WTC11 (cell line): ENCODE results near the gene PRIM2. TPM values are rescaled to one million over a fixed set of nuclear protein-coding genes. Genes with fewer than 3 reads are reported as not detected.

Experiments used
- ATAC-seq: fragments of 200-7000 bp; cut with Tn5 transposase; 2 replicates; pipeline ENCODE4 v1.10.0; 2021; ENCODE audit warnings: mild to moderate bottlenecking, moderate library complexity
- CTCF ChIA-PET: fragments of 300-600 bp; sonication (Branson Sonifier 250); formaldehyde crosslinking; loops from one replicate; lab custom pipeline; 2021; ENCODE audit warnings: antibody characterized with exemption; lab: Charles Lee
- POLR2A ChIA-PET: fragments of 350-600 bp; sonication (Branson Sonifier 250); formaldehyde crosslinking; loops from one replicate; lab custom pipeline; 2021; ENCODE audit warnings: antibody characterized with exemption; lab: Charles Lee
- DNase-seq: peaks from one replicate; pipeline ENCODE4 v3.0.0; 2021; ENCODE audit warnings: low spot score
- H3K27ac Mint-ChIP-seq: 2 replicates; pipeline ENCODE4 v1.8.0; 2021; ENCODE audit warnings: mixed read lengths
- H3K27me3 Mint-ChIP-seq: 2 replicates; pipeline ENCODE4 v1.8.0; 2021; ENCODE audit warnings: low read depth, mild to moderate bottlenecking, moderate library complexity, mixed read lengths
- H3K36me3 Mint-ChIP-seq: 2 replicates; pipeline ENCODE4 v1.8.0; 2021; ENCODE audit warnings: mixed read lengths
- H3K4me1 Mint-ChIP-seq: 2 replicates; pipeline ENCODE4 v1.8.0; 2022; ENCODE audit warnings: mixed read lengths
- H3K4me3 Mint-ChIP-seq: 2 replicates; pipeline ENCODE4 v1.8.0; 2021; ENCODE audit warnings: mild to moderate bottlenecking, moderate library complexity, mixed read lengths
- H3K9me3 Mint-ChIP-seq: 2 replicates; pipeline ENCODE4 v1.8.0; 2021; ENCODE audit warnings: mixed read lengths
- ATF2 ChIP-seq: sonication (generic); formaldehyde crosslinking; IDR thresholded peaks from 2 replicates; pipeline ENCODE4 v1.8.1; 2022; ENCODE audit warnings: low read depth, missing genetic modification reagents, borderline replicate concordance
- ATF3 ChIP-seq: sonication (generic); formaldehyde crosslinking; conservative IDR thresholded peaks from 2 replicates; pipeline ENCODE4 v1.8.1; 2022; ENCODE audit warnings: mild to moderate bottlenecking, missing genetic modification reagents
- CREM ChIP-seq: sonication (generic); formaldehyde crosslinking; IDR thresholded peaks from 2 replicates; pipeline ENCODE4 v1.8.1; 2022; ENCODE audit warnings: mild to moderate bottlenecking, missing genetic modification reagents, moderate library complexity
- E2F1 ChIP-seq: sonication (generic); formaldehyde crosslinking; IDR thresholded peaks from 2 replicates; pipeline ENCODE4 v1.8.0; 2022; ENCODE audit warnings: mild to moderate bottlenecking, missing genetic modification reagents
- E2F4 ChIP-seq: sonication (generic); formaldehyde crosslinking; IDR thresholded peaks from 2 replicates; pipeline ENCODE4 v1.8.1; 2022; ENCODE audit warnings: low read depth, mild to moderate bottlenecking, moderate library complexity, missing genetic modification reagents, borderline replicate concordance
- ELF4 ChIP-seq: sonication (generic); formaldehyde crosslinking; IDR thresholded peaks from 2 replicates; pipeline ENCODE4 v1.8.1; 2022; ENCODE audit warnings: low read depth, mild to moderate bottlenecking, moderate library complexity, missing genetic modification reagents
- EMX1 ChIP-seq: fragments of 250-450 bp; sonication (Bioruptor Pico); IDR thresholded peaks from 2 replicates; pipeline ENCODE4 v1.8.0; 2021; ENCODE audit warnings: mild to moderate bottlenecking
- GABPB1 ChIP-seq: sonication (generic); formaldehyde crosslinking; IDR thresholded peaks from 2 replicates; pipeline ENCODE4 v1.8.1; 2023; ENCODE audit warnings: mild to moderate bottlenecking, missing genetic modification reagents
- HMGA2 ChIP-seq: fragments of 250-450 bp; sonication (Bioruptor Pico); IDR thresholded peaks from 2 replicates; pipeline ENCODE4 v1.4.0; 2021; ENCODE audit warnings: mild to moderate bottlenecking, moderate library complexity
- MAX ChIP-seq: sonication (generic); formaldehyde crosslinking; IDR thresholded peaks from 2 replicates; pipeline ENCODE4 v1.8.0; 2022; ENCODE audit warnings: mild to moderate bottlenecking, missing genetic modification reagents
- MLX ChIP-seq: sonication (generic); formaldehyde crosslinking; IDR thresholded peaks from 2 replicates; pipeline ENCODE4 v1.8.1; 2023; ENCODE audit warnings: mild to moderate bottlenecking, missing genetic modification reagents, moderate library complexity
- NFATC4 ChIP-seq: fragments of 250-450 bp; sonication (Bioruptor Pico); IDR thresholded peaks from 2 replicates; pipeline ENCODE4 v1.9.0; 2021; ENCODE audit warnings: mild to moderate bottlenecking
- NFE2L1 ChIP-seq: sonication (generic); formaldehyde crosslinking; IDR thresholded peaks from 2 replicates; pipeline ENCODE4 v1.8.1; 2023; ENCODE audit warnings: missing genetic modification reagents
- RELA ChIP-seq: sonication (generic); formaldehyde crosslinking; IDR thresholded peaks from 2 replicates; pipeline ENCODE4 v1.8.1; 2022; ENCODE audit warnings: missing genetic modification reagents, mild to moderate bottlenecking, borderline replicate concordance
- TEAD1 ChIP-seq: sonication (generic); formaldehyde crosslinking; IDR thresholded peaks from 2 replicates; pipeline ENCODE4 v1.8.0; 2022; ENCODE audit warnings: mild to moderate bottlenecking, missing genetic modification reagents
- ZBTB21 ChIP-seq: sonication (generic); formaldehyde crosslinking; IDR thresholded peaks from 2 replicates; pipeline ENCODE4 v1.8.1; 2023; ENCODE audit warnings: mild to moderate bottlenecking, missing genetic modification reagents, borderline replicate concordance
- ZBTB43 ChIP-seq: sonication (generic); formaldehyde crosslinking; IDR thresholded peaks from 2 replicates; pipeline ENCODE4 v1.8.1; 2023; ENCODE audit warnings: mild to moderate bottlenecking, missing genetic modification reagents
- ZNF138 ChIP-seq: sonication (generic); formaldehyde crosslinking; conservative IDR thresholded peaks from 2 replicates; pipeline ENCODE4 v1.8.1; 2022; ENCODE audit warnings: mild to moderate bottlenecking, moderate library complexity, missing genetic modification reagents
- ZNF396 ChIP-seq: fragments of 250-450 bp; sonication (Bioruptor Pico); IDR thresholded peaks from 2 replicates; pipeline ENCODE4 v1.8.0; 2021; ENCODE audit warnings: mild to moderate bottlenecking, moderate library complexity, borderline replicate concordance
- ZNF416 ChIP-seq: fragments of 250-450 bp; sonication (Bioruptor Pico); IDR thresholded peaks from 2 replicates; pipeline ENCODE4 v1.9.0; 2021; ENCODE audit warnings: mild to moderate bottlenecking, inconsistent platforms
- total RNA-seq: library from RNA; stranded (reverse); gene quantifications from 3 replicates; pipeline ENCODE4 v1.2.3, GENCODE V29; 2021
- TF ChIP-seq, protein P1 (sequence below): fragments of 250-450 bp; sonication (Bioruptor Pico); IDR thresholded peaks from 2 replicates; pipeline ENCODE4 v2.1.2; 2022; ENCODE audit warnings: mild to moderate bottlenecking, moderate library complexity
- TF ChIP-seq, protein P2 (sequence below): sonication (generic); formaldehyde crosslinking; IDR thresholded peaks from 2 replicates; pipeline ENCODE4 v1.8.0; 2022; ENCODE audit warnings: mild to moderate bottlenecking, missing genetic modification reagents
- TF ChIP-seq, protein P3 (sequence below): fragments of 250-450 bp; sonication (Bioruptor Pico); IDR thresholded peaks from 2 replicates; pipeline ENCODE4 v1.9.0; 2021; ENCODE audit warnings: mild to moderate bottlenecking, borderline replicate concordance

The PRIM2 gene
- total RNA-seq, 1 experiment from 2014 or later: 42.2 TPM

DNA sequence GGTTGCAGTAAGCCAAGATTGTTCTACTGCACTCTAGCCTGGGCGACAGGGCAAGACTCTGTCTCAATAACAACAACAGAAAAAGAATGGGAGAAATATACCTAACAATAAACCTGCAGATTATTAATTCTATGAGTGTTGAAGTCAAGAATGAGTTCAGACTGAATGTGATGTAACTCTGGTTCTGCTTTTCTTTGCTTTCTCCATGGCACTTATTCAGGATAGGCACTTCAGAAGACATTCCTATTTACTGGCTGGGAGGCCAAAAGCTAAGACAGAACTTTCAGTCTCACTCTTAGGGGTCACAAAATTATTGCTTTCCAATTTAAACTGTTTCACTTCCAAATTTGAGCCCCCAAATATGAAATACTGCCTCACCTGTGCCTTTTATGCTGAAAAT is 15.7 kb upstream of the PRIM2 start:
- no peaks in the 10 kb centered on the region for H3K9me3 Mint-ChIP-seq
- POLR2A ChIA-PET: no interaction called here

DNA sequence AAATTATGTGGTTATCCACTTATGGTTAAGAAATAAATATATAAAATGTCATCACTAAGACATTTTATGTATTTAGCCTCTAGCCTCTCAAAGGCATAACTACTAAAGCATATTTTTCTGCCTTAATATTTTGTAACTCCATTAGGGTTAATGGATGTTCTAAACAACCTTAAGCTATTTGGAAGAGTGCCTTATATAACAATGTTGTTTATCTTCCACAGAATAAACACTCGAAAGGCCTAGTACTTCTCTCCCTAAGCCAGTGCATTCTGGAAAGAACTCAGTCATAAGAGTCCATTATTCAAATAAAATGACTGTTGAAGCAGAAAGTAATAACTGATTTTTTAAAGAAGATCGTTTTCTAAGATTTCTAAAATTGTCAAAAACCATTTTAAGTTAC is 15.0 kb upstream of the PRIM2 start:
- no peaks in the 10 kb centered on the region for H3K36me3 Mint-ChIP-seq
- ChIA-PET POLR2A (no interaction called here), CTCF (no interaction called here)
- H3K4me3 Mint-ChIP-seq: no peak overlapping the region
- H3K27ac Mint-ChIP-seq: no peak overlapping the region
- ATAC-seq (no peak), DNase-seq (no peak)
- H3K9me3 Mint-ChIP-seq: no peaks in the 10 kb centered on the region
- H3K4me1 Mint-ChIP-seq: no peaks in the 10 kb centered on the region
- no peaks in the 10 kb centered on the region for H3K27me3 Mint-ChIP-seq
- TF ChIP-seq E2F4 (no peak), ZBTB43 (CRISPR knock-in tag) (no peak), ZNF396 (CRISPR knock-in tag) (no peak), TEAD1 (CRISPR knock-in tag) (no peak), E2F1 (no peak), RELA (no peak), CREM (CRISPR knock-in tag) (no peak), MLX (CRISPR knock-in tag) (no peak), NFE2L1 (no peak), ATF2 (no peak), HMGA2 (CRISPR knock-in tag) (no peak), MAX (no peak), ATF3 (CRISPR knock-in tag) (no peak), NFATC4 (CRISPR knock-in tag) (no peak), ZNF138 (no peak)
- TF ChIP-seq, protein P1, sequence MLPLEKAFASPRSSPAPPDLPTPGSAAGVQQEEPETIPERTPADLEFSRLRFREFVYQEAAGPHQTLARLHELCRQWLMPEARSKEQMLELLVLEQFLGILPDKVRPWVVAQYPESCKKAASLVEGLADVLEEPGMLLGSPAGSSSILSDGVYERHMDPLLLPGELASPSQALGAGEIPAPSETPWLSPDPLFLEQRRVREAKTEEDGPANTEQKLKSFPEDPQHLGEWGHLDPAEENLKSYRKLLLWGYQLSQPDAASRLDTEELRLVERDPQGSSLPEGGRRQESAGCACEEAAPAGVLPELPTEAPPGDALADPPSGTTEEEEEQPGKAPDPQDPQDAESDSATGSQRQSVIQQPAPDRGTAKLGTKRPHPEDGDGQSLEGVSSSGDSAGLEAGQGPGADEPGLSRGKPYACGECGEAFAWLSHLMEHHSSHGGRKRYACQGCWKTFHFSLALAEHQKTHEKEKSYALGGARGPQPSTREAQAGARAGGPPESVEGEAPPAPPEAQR (CRISPR knock-in tag): no peak
- TF ChIP-seq, protein P2, sequence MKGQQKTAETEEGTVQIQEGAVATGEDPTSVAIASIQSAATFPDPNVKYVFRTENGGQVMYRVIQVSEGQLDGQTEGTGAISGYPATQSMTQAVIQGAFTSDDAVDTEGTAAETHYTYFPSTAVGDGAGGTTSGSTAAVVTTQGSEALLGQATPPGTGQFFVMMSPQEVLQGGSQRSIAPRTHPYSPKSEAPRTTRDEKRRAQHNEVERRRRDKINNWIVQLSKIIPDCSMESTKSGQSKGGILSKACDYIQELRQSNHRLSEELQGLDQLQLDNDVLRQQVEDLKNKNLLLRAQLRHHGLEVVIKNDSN: no peak
- TF ChIP-seq, protein P3, sequence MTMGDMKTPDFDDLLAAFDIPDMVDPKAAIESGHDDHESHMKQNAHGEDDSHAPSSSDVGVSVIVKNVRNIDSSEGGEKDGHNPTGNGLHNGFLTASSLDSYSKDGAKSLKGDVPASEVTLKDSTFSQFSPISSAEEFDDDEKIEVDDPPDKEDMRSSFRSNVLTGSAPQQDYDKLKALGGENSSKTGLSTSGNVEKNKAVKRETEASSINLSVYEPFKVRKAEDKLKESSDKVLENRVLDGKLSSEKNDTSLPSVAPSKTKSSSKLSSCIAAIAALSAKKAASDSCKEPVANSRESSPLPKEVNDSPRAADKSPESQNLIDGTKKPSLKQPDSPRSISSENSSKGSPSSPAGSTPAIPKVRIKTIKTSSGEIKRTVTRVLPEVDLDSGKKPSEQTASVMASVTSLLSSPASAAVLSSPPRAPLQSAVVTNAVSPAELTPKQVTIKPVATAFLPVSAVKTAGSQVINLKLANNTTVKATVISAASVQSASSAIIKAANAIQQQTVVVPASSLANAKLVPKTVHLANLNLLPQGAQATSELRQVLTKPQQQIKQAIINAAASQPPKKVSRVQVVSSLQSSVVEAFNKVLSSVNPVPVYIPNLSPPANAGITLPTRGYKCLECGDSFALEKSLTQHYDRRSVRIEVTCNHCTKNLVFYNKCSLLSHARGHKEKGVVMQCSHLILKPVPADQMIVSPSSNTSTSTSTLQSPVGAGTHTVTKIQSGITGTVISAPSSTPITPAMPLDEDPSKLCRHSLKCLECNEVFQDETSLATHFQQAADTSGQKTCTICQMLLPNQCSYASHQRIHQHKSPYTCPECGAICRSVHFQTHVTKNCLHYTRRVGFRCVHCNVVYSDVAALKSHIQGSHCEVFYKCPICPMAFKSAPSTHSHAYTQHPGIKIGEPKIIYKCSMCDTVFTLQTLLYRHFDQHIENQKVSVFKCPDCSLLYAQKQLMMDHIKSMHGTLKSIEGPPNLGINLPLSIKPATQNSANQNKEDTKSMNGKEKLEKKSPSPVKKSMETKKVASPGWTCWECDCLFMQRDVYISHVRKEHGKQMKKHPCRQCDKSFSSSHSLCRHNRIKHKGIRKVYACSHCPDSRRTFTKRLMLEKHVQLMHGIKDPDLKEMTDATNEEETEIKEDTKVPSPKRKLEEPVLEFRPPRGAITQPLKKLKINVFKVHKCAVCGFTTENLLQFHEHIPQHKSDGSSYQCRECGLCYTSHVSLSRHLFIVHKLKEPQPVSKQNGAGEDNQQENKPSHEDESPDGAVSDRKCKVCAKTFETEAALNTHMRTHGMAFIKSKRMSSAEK: no peak

More for the DNA sequence above, 15.7 kb upstream of the PRIM2 start:
- no peak for TF ChIP-seq EMX1 (CRISPR knock-in tag)
- no peak for TF ChIP-seq ZNF416 (CRISPR knock-in tag)
- TF ChIP-seq GABPB1 (CRISPR knock-in tag): no peak
- no peak for TF ChIP-seq ELF4 (CRISPR knock-in tag)
- TF ChIP-seq ZBTB21 (CRISPR knock-in tag): no peak
- no peak for TF ChIP-seq RELA
- Mint-ChIP-seq H3K4me3 (no peak overlapping the region), H3K27me3 (no peaks in the 10 kb centered on the region), H3K27ac (no peak overlapping the region), H3K36me3 (no peaks in the 10 kb centered on the region), H3K4me1 (no peaks in the 10 kb centered on the region)
- ATAC-seq (no peak), DNase-seq (no peak)
- CTCF ChIA-PET: no interaction called here
